ENCODE results near the gene TFAM. TPM values are rescaled to one million over a fixed set of nuclear protein-coding genes. Genes with fewer than 3 reads are reported as not detected.

TFAM gene
- total RNA-seq, result 8.1 and 20.3 TPM in 2 replicates

GRCh38 chr10:58384999-58385783 lies at the start of gene TFAM:
TSS of gene TFAM (plus strand) at chr10:58385410. CDS start at chr10:58385548, 138 bp downstream.

Other genes starting within 250 kb of the TFAM start
- gene IPMK, start 117.5 kb upstream of the TFAM start, total RNA-seq, result 4.8 and 5.4 TPM in 2 replicates
- 12.3 and 19.0 TPM in 2 replicates for gene CISD1, start 116.2 kb upstream of the TFAM start, total RNA-seq
- 7.1 and 13.2 TPM in 2 replicates for gene UBE2D1, start 50.4 kb upstream of the TFAM start, total RNA-seq
- gene BICC1, start 127.5 kb downstream of the TFAM start, total RNA-seq, result 38.8 and 99.4 TPM in 2 replicates